GM21717 (cell line): ENCODE results near the gene TTC39C.

Experiments
- ATAC-seq: cut with Tn5 transposase; IDR thresholded peaks from one replicate; pipeline ENCODE4 v1.9.1; 2021; ENCODE audit warnings: mild to moderate bottlenecking, moderate library complexity; ENCODE audit not compliant: unreplicated experiment

The TTC39C gene

DNA sequence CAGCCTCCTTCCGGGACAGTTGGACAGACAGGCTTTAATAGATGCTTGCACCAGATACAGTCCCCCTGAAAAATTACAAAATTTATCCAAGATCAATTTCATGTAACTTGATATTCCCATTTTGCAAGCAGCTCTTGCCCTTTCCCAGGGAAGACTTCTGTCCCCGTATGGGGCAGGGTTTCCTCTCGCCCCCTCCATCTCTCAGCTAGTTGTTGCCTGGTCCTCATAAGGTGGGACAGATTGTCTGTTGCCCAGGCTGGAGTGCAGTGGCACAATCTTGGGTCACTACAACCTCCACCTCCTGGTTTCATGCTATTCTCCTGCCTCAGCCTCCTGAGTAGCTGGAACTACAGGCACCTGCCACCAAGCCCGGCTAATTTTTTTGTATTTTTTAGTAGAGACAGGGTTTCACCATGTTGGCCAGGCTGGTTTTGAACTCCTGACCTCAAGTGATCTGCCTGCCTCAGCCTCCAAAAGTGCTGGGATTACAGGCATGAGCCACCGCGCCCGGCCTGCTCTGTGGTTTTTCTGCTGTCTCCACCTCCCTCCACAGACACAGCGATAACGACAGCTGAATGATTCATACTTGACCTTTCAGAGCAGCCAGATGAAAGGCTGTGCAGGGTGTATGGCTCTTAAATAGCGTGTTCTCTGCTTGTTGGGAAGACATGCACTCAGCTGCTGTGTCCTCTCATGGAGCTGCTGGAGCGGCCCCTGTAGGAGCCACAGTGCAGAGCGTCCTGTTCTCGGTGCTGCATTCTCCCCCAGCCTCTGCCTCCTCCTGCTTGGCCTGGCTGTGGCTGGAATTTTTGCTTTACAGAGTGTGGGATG lies 61.4 kb downstream of the TTC39C start:
- ATAC-seq, result no peak

- ATAC-seq, result no peak
These were observed 62.4 kb downstream of the TTC39C start for GRCh38 chr18:24076950-24077349.

DNA sequence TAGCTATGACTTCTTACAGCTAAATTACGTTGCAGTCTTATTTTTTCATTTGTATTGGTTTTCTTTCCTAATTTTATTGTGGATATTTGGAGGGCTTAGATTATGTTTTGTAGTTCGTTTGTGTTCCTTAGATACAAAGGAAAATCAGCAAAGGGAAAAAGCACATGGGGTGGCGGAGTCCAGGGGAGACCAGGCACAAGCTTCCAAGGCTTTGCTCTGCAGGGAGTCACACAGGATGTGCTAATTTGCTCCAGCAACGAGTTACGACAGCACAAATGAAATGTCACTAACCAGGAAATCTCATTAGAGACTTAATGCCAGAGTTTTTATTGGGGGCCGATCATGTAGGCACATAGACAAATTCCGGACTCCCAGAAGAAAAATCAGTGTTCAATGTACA lies 63.8 kb downstream of the TTC39C start:
- no peak for ATAC-seq

DNA sequence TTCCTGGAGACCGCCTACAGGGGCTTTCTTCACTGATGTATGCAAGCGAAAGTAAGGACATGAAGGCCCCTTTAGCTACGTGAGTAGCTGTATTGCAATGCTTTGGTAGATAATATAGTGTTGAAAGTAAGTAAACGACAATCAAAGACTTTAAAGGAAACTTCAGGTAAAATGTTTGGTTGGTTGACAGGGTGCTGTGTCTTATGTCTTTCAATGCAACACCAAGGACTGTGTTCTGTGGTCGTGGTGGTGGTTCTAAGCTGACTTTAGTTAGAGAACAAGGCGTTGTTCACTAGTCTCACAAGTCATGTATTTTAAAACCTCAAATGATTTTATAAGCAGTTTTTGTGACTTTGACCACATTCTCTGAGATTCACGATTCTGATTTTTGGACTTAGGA lies 66.3 kb downstream of the TTC39C start:
- ATAC-seq, result no peak

DNA sequence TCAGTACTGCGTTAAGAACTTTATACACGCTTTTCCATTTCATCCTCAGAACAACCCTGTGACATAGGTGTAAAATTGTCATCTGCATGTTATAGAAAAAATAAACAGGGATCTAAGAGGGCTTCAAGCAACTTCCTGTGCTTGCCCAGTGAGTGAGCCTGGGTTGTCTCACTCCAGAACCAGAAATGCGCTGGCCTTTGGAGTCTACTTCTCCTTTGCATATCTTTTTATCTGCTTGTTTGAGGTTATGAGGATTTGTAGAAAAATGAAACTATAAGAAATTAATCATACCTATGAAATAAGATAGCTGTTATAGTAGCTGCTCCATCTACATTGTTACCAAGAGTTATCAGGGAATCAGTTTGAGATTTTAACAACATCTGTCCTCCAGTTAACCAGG lies 69.0 kb downstream of the TTC39C start:
- ATAC-seq, result no peak

GRCh38 chr18:24086082-24086481 lies 71.5 kb downstream of the TTC39C start:
- no peak for ATAC-seq

DNA sequence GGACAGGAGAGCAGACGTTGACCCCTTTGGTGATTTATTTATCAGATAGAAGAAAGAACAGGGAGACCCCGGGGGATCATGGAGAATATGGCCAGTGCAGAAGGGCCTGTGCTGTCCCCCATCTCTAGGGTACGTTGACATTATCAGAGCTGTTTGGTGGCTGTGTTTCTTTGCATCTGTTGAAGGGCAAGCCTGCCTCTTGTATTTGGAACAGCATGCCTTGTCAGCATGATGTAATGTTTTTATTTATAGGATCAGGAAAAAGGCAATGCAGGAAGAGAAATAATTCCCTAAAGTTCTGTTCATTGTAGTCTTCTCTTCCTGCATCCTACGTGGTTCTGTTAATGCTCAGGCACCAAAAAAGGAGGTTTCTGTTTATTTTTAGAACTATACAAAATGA lies 74.5 kb downstream of the TTC39C start:
- no peak for ATAC-seq

DNA sequence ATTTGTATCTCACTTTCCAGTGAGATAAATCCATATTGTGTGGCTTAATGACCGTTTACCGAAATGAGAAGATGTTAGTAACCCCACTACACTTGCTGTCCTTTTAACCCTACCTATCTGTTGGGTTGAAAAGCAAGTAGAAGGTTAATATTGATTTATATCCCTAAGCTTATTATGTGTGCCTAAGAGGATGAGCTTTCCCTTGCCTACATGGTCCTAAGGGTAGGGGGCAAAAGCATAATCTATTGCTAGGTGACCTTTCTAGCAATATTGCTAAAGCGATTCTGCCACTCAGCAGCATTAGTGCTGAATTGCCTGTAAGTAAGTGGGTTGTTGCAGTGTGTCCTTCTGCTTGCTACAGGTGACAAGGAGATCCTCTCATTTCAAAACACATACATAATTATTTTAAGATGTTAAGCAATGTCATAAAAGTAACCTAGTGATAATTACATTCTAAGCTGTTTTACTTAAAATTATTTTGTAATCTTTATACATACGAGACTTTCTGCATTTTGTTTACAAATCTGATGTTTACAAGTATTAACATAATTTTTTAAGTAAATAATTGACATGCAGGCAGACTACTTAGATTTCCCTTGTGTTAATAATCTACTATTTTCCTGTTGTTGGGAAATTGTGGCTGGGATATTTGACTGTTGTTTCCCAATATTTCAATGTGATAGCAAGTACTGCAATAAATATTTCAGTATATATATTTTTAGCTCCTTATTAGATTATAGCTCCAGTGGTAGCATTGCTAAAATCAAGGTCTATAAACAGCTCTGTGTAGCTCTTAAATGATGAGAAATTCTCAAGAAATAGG lies 75.2 kb downstream of the TTC39C start:
- ATAC-seq, result no peak

GRCh38 chr18:24090876-24091275 lies 76.3 kb downstream of the TTC39C start:
- no peak for ATAC-seq

- ATAC-seq, result no peak
These were observed 80.0 kb downstream of the TTC39C start for GRCh38 chr18:24094561-24094960.

GRCh38 chr18:24095976-24096375 lies 81.4 kb downstream of the TTC39C start:
- ATAC-seq, result no peak

GRCh38 chr18:24103320-24104021 lies 88.9 kb downstream of the TTC39C start:
- no peak for ATAC-seq

DNA sequence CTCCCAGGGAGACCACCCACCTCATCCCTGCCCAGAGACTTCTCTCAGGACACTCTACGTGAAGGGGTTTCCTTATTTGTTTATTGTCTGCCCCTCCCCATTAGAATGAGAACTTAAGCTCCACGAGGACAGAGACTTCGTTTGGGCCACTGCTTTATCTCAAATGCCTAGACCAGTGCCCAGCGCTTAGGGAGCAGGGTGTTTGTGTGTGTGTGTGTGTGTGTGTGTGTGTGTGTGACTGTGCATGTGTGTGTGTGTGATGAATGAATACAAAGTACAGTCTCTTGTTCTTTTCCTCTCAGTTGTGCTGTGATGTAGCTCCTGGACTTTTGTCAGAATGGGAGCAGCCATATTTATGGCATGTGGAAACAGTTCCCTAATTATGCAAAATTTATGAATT lies 89.9 kb downstream of the TTC39C start:
- ATAC-seq, result no peak

- ATAC-seq, result no peak
These were observed 94.1 kb downstream of the TTC39C start for GRCh38 chr18:24108641-24109040.

GRCh38 chr18:24111936-24112335 lies 97.4 kb downstream of the TTC39C start:
- no peak for ATAC-seq

DNA sequence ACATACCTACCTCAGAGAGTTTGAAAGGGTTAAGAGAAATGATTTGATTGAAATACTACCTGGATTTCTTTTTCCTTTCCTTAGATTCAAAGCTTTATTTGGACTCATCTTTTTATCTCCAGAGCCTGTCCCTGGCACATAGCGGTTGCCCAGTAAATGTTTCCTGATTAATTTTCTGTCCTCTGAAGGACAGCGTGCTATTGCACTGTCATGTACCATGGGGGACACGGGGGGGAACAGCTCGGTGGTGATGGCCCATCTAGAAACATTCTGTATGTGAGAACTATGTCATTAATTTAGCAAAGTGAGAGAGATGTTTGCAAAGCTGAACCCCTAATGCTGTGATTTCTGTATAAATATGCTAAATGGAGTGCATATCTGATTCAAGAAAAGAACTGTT lies 97.9 kb downstream of the TTC39C start:
- no peak for ATAC-seq

DNA sequence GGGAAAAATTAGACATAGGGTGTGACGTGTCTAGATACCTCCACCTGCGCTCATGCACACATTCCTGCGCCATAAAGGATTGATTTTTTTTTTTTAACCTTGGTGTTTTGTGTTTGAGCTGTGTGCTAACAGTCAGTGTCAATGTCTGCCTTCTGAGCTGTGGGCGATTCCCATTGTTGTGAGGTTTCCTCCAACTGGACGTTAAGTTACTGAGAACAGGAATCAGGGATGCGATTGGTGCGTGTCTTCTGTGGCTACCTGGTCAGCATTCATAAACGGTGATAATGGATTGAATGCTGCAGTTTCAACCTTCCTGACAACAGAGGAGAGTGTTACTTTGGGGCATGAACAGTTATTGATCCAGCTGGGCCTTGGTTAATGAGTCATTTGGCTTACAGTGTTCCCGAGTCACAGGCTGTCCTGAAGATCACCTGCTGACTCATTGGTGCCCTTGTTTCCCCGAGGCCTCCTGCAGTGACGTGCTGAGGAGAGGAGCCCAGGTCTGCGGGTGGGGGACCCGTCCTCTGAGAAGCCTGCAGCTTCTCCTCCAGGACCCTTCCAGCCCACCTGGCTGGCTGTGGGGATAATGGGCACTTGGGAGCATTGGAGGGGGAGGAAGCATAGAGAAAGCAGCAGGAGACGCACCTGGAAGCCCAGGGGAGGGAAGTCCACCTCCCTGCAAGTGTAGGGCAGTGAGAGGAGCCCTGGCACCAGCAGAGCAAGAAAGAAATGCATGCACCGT lies 98.5 kb downstream of the TTC39C start:
- ATAC-seq, result no peak

DNA sequence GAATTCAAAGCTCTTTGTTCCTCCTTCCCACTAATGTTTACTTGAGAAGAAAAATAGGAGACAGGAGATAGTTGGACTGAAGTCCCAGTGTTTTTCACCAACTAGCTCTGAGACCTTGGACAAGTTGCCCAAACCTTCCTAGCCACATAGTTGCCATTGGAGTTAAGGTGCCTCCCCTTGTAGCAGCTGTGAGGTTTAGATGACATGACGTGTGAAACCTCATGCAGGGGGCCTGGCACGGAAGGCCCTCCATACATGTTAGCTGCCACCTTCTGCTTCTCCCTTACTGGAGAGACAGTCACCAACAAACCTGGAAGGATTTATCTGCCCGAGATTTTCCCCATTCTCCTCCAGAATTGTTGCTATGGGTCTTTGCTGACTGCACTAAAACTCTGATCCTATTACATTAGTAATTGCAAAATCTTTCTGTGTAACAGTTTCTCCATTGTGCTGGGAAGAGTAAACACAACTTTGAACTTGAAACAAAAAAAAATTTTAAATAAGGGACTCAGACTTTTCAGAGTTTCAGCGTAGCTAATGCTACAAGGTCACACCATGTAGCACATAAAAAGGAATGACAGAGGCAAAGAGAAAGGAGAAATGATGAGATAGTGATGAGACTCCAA lies 100.5 kb downstream of the TTC39C start:
- ATAC-seq, result no peak

GRCh38 chr18:24115628-24116027 lies 101.1 kb downstream of the TTC39C start:
- ATAC-seq, result no peak
